ENCODE measurements around the gene PEAK1. TPM values are rescaled to one million over a fixed set of nuclear protein-coding genes. Genes with fewer than 3 reads are reported as not detected.

The PEAK1 gene
- total RNA-seq, 2 donors from 2014 or later: 44.2 to 59.8 TPM

- no peaks in the 10 kb centered on the region for H3K27me3 ChIP-seq
- peaks cover 5% of the 10 kb centered on the region for H3K36me3 ChIP-seq
- peaks cover 0 to 57% of the 10 kb centered on the region in 2 donors for H3K4me1 ChIP-seq
- TF ChIP-seq CTCF (IDR thresholded peaks at IDR 0.05): no peak
- no peaks in the 10 kb centered on the region for H3K9me3 ChIP-seq
- DNase-seq (ENCODE audit: low spot score): no peak
- peak overlapping the region in 1 of 2 donors; percentile 60 for H3K27ac ChIP-seq
- no peak overlapping the region for H3K4me3 ChIP-seq
Observed at GRCh38 chr15:77459031-77459430, 39.1 kb upstream of the PEAK1 start.

- DNase-seq (ENCODE audit: low spot score): no peak
- Histone ChIP-seq H3K27me3 (no peaks in the 10 kb centered on the region), H3K9me3 (no peaks in the 10 kb centered on the region), H3K4me1 (peaks cover 0 to 57% of the 10 kb centered on the region in 2 donors), H3K4me3 (no peak overlapping the region), H3K36me3 (peaks cover 5% of the 10 kb centered on the region), H3K27ac (peak overlapping the region in 1 of 2 donors; percentile 60)
- no peak for TF ChIP-seq CTCF (IDR thresholded peaks at IDR 0.05)
Observed at GRCh38 chr15:77457905-77458265, 38.0 kb upstream of the PEAK1 start.

- peaks cover 5% of the 10 kb centered on the region for H3K36me3 ChIP-seq
- peaks cover 0 to 56% of the 10 kb centered on the region in 2 donors for H3K4me1 ChIP-seq
- TF ChIP-seq CTCF (IDR thresholded peaks at IDR 0.05): no peak
- no peaks in the 10 kb centered on the region for H3K27me3 ChIP-seq
- H3K9me3 ChIP-seq: no peaks in the 10 kb centered on the region
- H3K4me3 ChIP-seq: no peak overlapping the region
- DNase-seq (ENCODE audit: low spot score): no peak
- peak overlapping the region in 1 of 2 donors; percentile 60 for H3K27ac ChIP-seq
Observed at GRCh38 chr15:77457191-77457904, 37.4 kb upstream of the PEAK1 start.

DNA sequence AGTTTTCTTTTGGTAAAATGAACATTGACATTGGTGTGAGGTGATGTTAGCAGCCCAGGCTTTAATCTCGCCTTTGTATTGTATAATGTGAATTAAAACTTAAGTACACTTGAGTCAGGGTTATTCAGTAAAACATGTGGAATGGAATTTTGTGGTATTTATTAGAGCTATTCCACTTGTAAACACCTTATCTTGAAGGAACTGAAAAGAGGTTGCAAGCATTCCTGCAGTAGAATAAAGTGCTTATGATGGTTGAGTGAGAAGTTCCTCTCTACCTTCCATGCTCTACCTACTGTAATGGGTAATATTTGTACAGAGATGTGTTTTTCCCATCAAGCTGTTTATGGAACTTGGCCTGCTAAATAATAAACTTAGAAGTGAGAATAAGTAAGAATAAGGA lies 36.8 kb upstream of the PEAK1 start:
- peaks cover 5% of the 10 kb centered on the region for H3K36me3 ChIP-seq
- peaks cover 0 to 50% of the 10 kb centered on the region in 2 donors for H3K4me1 ChIP-seq
- no peak for DNase-seq (ENCODE audit: low spot score)
- no peaks in the 10 kb centered on the region for H3K27me3 ChIP-seq
- H3K27ac ChIP-seq: peak overlapping the region in 1 of 2 donors; percentile 60
- H3K9me3 ChIP-seq: no peaks in the 10 kb centered on the region
- H3K4me3 ChIP-seq: no peak overlapping the region
- no peak for TF ChIP-seq CTCF (IDR thresholded peaks at IDR 0.05)

GRCh38 chr15:77455696-77456321 lies 35.9 kb upstream of the PEAK1 start:
- Histone ChIP-seq H3K4me3 (no peak overlapping the region), H3K27me3 (no peaks in the 10 kb centered on the region), H3K9me3 (no peaks in the 10 kb centered on the region), H3K4me1 (peaks cover 0 to 44% of the 10 kb centered on the region in 2 donors), H3K36me3 (peaks cover 5% of the 10 kb centered on the region), H3K27ac (peak overlapping the region; percentile 15 to 60)
- DNase-seq (ENCODE audit: low spot score): no peak
- no peak for TF ChIP-seq CTCF (IDR thresholded peaks at IDR 0.05)
